ENCODE measurements around the gene TMEM234. TPM values are rescaled to one million over a fixed set of nuclear protein-coding genes. Genes with fewer than 3 reads are reported as not detected.

The TMEM234 gene
- total and polyA plus RNA-seq, 2 of the 4 experiments (the other 2 are of a cell fraction) = 10.8 to 22.7 TPM

- Histone ChIP-seq H3K27me3 (ENCODE audit: control insufficient read depth, insufficient read depth, low read length) (peaks cover 2% of the 10 kb centered on the region; the same call in 1 of the 2 replicates), H3K4me3 (ENCODE audit: insufficient read depth, low read depth, low read length) (no peak within 1 kb of the TSS), H2BK15ac (ENCODE audit: low read depth, low read length) (no peak within 1 kb of the TSS), H2BK20ac (ENCODE audit: low read depth, low read length) (peak within 1 kb of the TSS; percentile 43; the same call in 1 of the 2 replicates), H3K36me3 (ENCODE audit: control insufficient read depth, insufficient read depth, low read length) (no peaks in the 10 kb centered on the region), H3K14ac (replicated peaks; ENCODE audit: low read depth, low read length) (no peak within 1 kb of the TSS), H3K9me1 (ENCODE audit: insufficient read depth, low read length) (peaks cover 8% of the 10 kb centered on the region), H3K4ac (ENCODE audit: low read depth, low read length) (no peak within 1 kb of the TSS), H3K4me2 (ENCODE audit: low read depth, low read length) (no peak within 1 kb of the TSS), H2BK5ac (ENCODE audit: low read depth, low read length, poor library complexity, severe bottlenecking) (no peak within 1 kb of the TSS), H3K27ac (ENCODE audit: insufficient read depth, low read length) (no peak within 1 kb of the TSS), H3K9ac (ENCODE audit: low read depth, low read length) (no peak within 1 kb of the TSS), H2AFZ (replicated peaks; ENCODE audit: low read length, poor library complexity) (peak within 1 kb of the TSS; percentile 41), H3K4me1 (ENCODE audit: control insufficient read depth, insufficient read depth, low read length) (peaks cover 16% of the 10 kb centered on the region), H2AK9ac (replicated peaks; ENCODE audit: low read depth, low read length, poor library complexity) (peak within 1 kb of the TSS; percentile 84), H2BK120ac (ENCODE audit: low read depth, low read length) (no peak within 1 kb of the TSS), H3K56ac (ENCODE audit: extremely low read depth, insufficient read depth, low read length) (no peak within 1 kb of the TSS), H3K9me3 (ENCODE audit: control insufficient read depth, insufficient read depth, low read length) (no peaks in the 10 kb centered on the region), H4K20me1 (ENCODE audit: insufficient read depth, low read length) (no peaks in the 10 kb centered on the region), H4K5ac (ENCODE audit: low read depth, low read length) (no peak within 1 kb of the TSS), H3K79me1 (ENCODE audit: low read depth in 1 of 2, low read length in 2 of 2) (0 out of 4 replicates have a peak, but pooled peaks cover 0 to 3% of the 10 kb centered on the region in 2 experiments), H2AK5ac (ENCODE audit: low read depth, low read length) (peak within 1 kb of the TSS; percentile 73), H4K91ac (ENCODE audit: insufficient read depth, low read depth, low read length) (no peak within 1 kb of the TSS), H4K8ac (ENCODE audit: low read depth in 2 of 2, low read length in 2 of 2) (no peak within 1 kb of the TSS), H3K23ac (ENCODE audit: low read depth, low read length) (no peak within 1 kb of the TSS), H3K18ac (ENCODE audit: low read depth, low read length) (no peak within 1 kb of the TSS)
- dilution Hi-C loops (cut with HindIII; ENCODE audit: low sequenced_read_pairs, unreplicated experiment) = no loop called here
- intact Hi-C loops (cut with micrococcal nuclease) = no loop called here
- no peak for DNase-seq
- ATAC-seq (ENCODE audit: low read depth) = no peak
- TF ChIP-seq RAD21 (IDR thresholded peaks at IDR 0.05; ENCODE audit: low read length) (no peak), CHD1 (IDR thresholded peaks at IDR 0.05; ENCODE audit: low read depth, low read length) (no peak), CTCF (conservative IDR thresholded peaks at IDR 0.05; ENCODE audit: low read depth, low read length) (no peak), BHLHE40 (IDR thresholded peaks at IDR 0.05; ENCODE audit: low read depth, low read length) (no peak), USF2 (IDR thresholded peaks at IDR 0.05; ENCODE audit: low read depth, low read length) (no peak), NFE2L2 (IDR thresholded peaks at IDR 0.05; ENCODE audit: low read depth, low read length) (no peak), RCOR1 (IDR thresholded peaks at IDR 0.05; ENCODE audit: insufficient replicate concordance, low read length) (no peak), ELK1 (IDR thresholded peaks at IDR 0.05; ENCODE audit: borderline replicate concordance, low read depth, low read length) (no peak), POLR2A (IDR thresholded peaks at IDR 0.05; ENCODE audit: low read depth, low read length) (no peak), FOS (IDR thresholded peaks at IDR 0.05; ENCODE audit: low read depth, low read length) (no peak), MAFK (IDR thresholded peaks at IDR 0.05; ENCODE audit: low read depth, low read length) (no peak), SMC3 (IDR thresholded peaks at IDR 0.05; ENCODE audit: low read depth, low read length) (no peak), MXI1 (IDR thresholded peaks at IDR 0.05; ENCODE audit: borderline replicate concordance, low read depth, low read length) (no peak), CEBPB (IDR thresholded peaks at IDR 0.05; ENCODE audit: low read depth, low read length) (no peak)
- POLR2A ChIA-PET (ENCODE audit: unreplicated experiment) = interaction anchor here (0.7 kb wide), 1 partner anchor 12 kb away, joined by 12 read pairs; no protein-coding TSS in a partner anchor
- CTCF ChIA-PET = no interaction called here
- no TSS peak for BruUV-seq (replicated peaks)
- 84% methylated on average over 16 of the region's 25 CpGs; no CpG with 5 or more reads in 1 of the 2 experiments for WGBS, 2 experiments (ENCODE audit: extremely low coverage in 2 of 2, insufficient read length in 1 of 2)
- in situ Hi-C loops (cut with MboI; ENCODE audit: low sequenced_read_pairs) = no loop called here
These were observed 29.0 kb upstream of the TMEM234 start, which contains the start of gene LCK for GRCh38 chr1:32250893-32251716. Gene LCK (plus strand): TSS chr1:32251265. CDS start chr1:32274330, 23,065 bp downstream.
